H1 (cell line): ENCODE results near the gene SLC2A11. TPM values are rescaled to one million over a fixed set of nuclear protein-coding genes. Genes with fewer than 3 reads are reported as not detected.

Source experiments
- CTCF ChIA-PET: fragments of 300-600 bp; sonication (Branson Sonifier 250); formaldehyde crosslinking; loops from one replicate; lab custom pipeline; 2021; ENCODE audit not compliant: partially characterized antibody; lab: Charles Lee
- POLR2A ChIA-PET: fragments of 300-600 bp; sonication (Branson Sonifier 250); formaldehyde crosslinking; loops from one replicate; lab custom pipeline; 2021; ENCODE audit warnings: inconsistent platforms; ENCODE audit not compliant: partially characterized antibody; lab: Charles Lee
- DNase-seq, 2 experiments: peaks; one replicate each; pipeline versions ENCODE4 v3.0.0 to v3.0.0-alpha.2; 2010 to 2022; ENCODE audit warnings: low spot score in 2 of 2, low read depth in 1 of 2, mixed read lengths in 1 of 2
- FAIRE-seq: peaks from 2 replicates; lab custom pipeline; 2011; peaks lifted over from hg19 to GRCh38; lab: Jason Lieb, UNC
- H2AFZ ChIP-seq: 2 replicates; pipeline ENCODE4 v1.8.1; 2012; ENCODE audit warnings: low read length, inconsistent platforms
- H2AK5ac ChIP-seq: 2 replicates; pipeline ENCODE4 v1.6.1; 2013; ENCODE audit warnings: low read depth, low read length
- H2BK120ac ChIP-seq: replicated peaks from 2 replicates; pipeline ENCODE3; 2013; ENCODE audit warnings: low read depth, low read length, inconsistent platforms
- H2BK12ac ChIP-seq: 2 replicates; pipeline ENCODE4 v1.6.1; 2013; ENCODE audit warnings: low read depth, low read length
- H2BK15ac ChIP-seq: 2 replicates; pipeline ENCODE4 v1.6.1; 2013; ENCODE audit warnings: low read length
- H2BK20ac ChIP-seq: 2 replicates; pipeline ENCODE4 v1.6.1; 2013; ENCODE audit warnings: low read length
- H2BK5ac ChIP-seq: 2 replicates; pipeline ENCODE4 v1.6.1; 2013; ENCODE audit warnings: low read depth, low read length
- H3K14ac ChIP-seq: 2 replicates; pipeline ENCODE4 v1.6.1; 2013; ENCODE audit warnings: inconsistent platforms; ENCODE audit not compliant: insufficient read length
- H3K18ac ChIP-seq: 2 replicates; pipeline ENCODE4 v1.6.1; 2013; ENCODE audit warnings: low read length; ENCODE audit errors: extremely low read depth
- H3K23ac ChIP-seq: 2 replicates; pipeline ENCODE4 v1.6.1; 2013; ENCODE audit warnings: inconsistent platforms; ENCODE audit not compliant: insufficient read length
- H3K23me2 ChIP-seq: 2 replicates; pipeline ENCODE4 v1.6.1; 2013; ENCODE audit warnings: low read depth, low read length
- H3K27ac ChIP-seq: 2 replicates; pipeline ENCODE4 v1.6.1; 2011; ENCODE audit warnings: low read depth, low read length, inconsistent platforms
- H3K27me3 ChIP-seq, 4 experiments: replicated peaks in 1 of 4; 1 replicate in 1 of 4; 2 replicates in 3 of 4; pipeline versions ENCODE4 v1.6.1 to v1.8.1; 2011 to 2013; ENCODE audit warnings: low read length in 3 of 4, mild to moderate bottlenecking in 3 of 4, inconsistent platforms in 2 of 4, mixed read lengths in 2 of 4, moderate library complexity in 1 of 4; ENCODE audit not compliant: control insufficient read depth in 3 of 4, insufficient read depth in 3 of 4; ENCODE audit errors: extremely low read depth in 1 of 4
- H3K36me3 ChIP-seq, 4 experiments: 2 replicates each; pipeline versions ENCODE4 v1.6.1 to v1.8.1; 2011 to 2013; ENCODE audit warnings: mild to moderate bottlenecking in 4 of 4, low read length in 3 of 4, moderate library complexity in 2 of 4, control low read depth in 1 of 4, inconsistent platforms in 1 of 4; ENCODE audit not compliant: insufficient read depth in 4 of 4, control insufficient read depth in 2 of 4
- H3K4ac ChIP-seq: replicated peaks from 2 replicates; pipeline ENCODE3; 2013; ENCODE audit warnings: low read length, low read depth, mixed read lengths, inconsistent platforms; ENCODE audit not compliant: insufficient read length
- H3K4me1 ChIP-seq, 4 experiments: replicated peaks in 1 of 4; 1 replicate in 1 of 4; 2 replicates in 3 of 4; pipeline versions ENCODE4 v1.6.1 to v1.8.1; 2011 to 2013; ENCODE audit warnings: low read length in 3 of 4, inconsistent platforms in 2 of 4, mixed read lengths in 1 of 4; ENCODE audit not compliant: insufficient read depth in 4 of 4, control insufficient read depth in 3 of 4
- H3K4me2 ChIP-seq, 2 experiments: 2 replicates each; pipeline versions ENCODE4 v1.6.1 to v1.8.1; 2011 to 2013; ENCODE audit warnings: low read depth in 2 of 2, low read length in 2 of 2, control low read depth in 1 of 2, inconsistent platforms in 1 of 2, mild to moderate bottlenecking in 1 of 2; ENCODE audit not compliant: insufficient read depth in 1 of 2
- H3K4me3 ChIP-seq, 4 experiments: fragments of 200-600, 300-600 bp in 1 of 4; sonication (generic), shearing (Covaris generic), sonication (Bioruptor Twin) in 1 of 4; 2 replicates each; pipeline versions ENCODE4 v1.5.1 to v1.8.1; 2011 to 2016; ENCODE audit warnings: low read length in 4 of 4, low read depth in 3 of 4, control low read depth in 2 of 4, inconsistent platforms in 2 of 4, mild to moderate bottlenecking in 2 of 4, mixed read lengths in 1 of 4, moderate library complexity in 1 of 4; ENCODE audit not compliant: insufficient read depth in 2 of 4; ENCODE audit errors: extremely low read depth in 1 of 4
- H3K56ac ChIP-seq: replicated peaks from 2 replicates; pipeline ENCODE3; 2013; ENCODE audit warnings: low read depth, mild to moderate bottlenecking, mixed read lengths, low read length, inconsistent platforms; ENCODE audit not compliant: insufficient read length
- H3K79me1 ChIP-seq: 2 replicates; pipeline ENCODE4 v1.6.1; 2013; ENCODE audit warnings: low read depth, low read length, control low read depth
- H3K79me2 ChIP-seq, 2 experiments: 2 replicates each; pipeline versions ENCODE4 v1.6.1 to v1.8.1; 2012 to 2013; ENCODE audit warnings: low read length in 2 of 2, mild to moderate bottlenecking in 2 of 2, inconsistent platforms in 1 of 2; ENCODE audit not compliant: insufficient read depth in 2 of 2, control insufficient read depth in 1 of 2
- H3K9ac ChIP-seq, 4 experiments: replicated peaks in 1 of 4; 1 replicate in 1 of 4; 2 replicates in 3 of 4; pipeline versions ENCODE4 v1.6.1 to v1.8.1; 2011 to 2013; ENCODE audit warnings: low read depth in 3 of 4, low read length in 3 of 4, control low read depth in 2 of 4, mild to moderate bottlenecking in 2 of 4, moderate library complexity in 2 of 4, inconsistent platforms in 1 of 4; ENCODE audit errors: extremely low read depth in 1 of 4
- H3K9me3 ChIP-seq, 2 experiments: 2 replicates each; pipeline versions ENCODE4 v1.6.1 to v1.8.1; 2012 to 2013; ENCODE audit warnings: mild to moderate bottlenecking in 2 of 2, moderate library complexity in 2 of 2, control low read depth in 1 of 2, inconsistent platforms in 1 of 2, low read depth in 1 of 2, low read length in 1 of 2, mixed read lengths in 1 of 2; ENCODE audit not compliant: insufficient read depth in 2 of 2
- H4K20me1 ChIP-seq, 2 experiments: replicated peaks in 1 of 2; 2 replicates each; pipeline versions ENCODE3 to v1.8.1; 2011 to 2013; ENCODE audit warnings: inconsistent platforms in 2 of 2, low read length in 2 of 2, mild to moderate bottlenecking in 1 of 2; ENCODE audit not compliant: insufficient read depth in 2 of 2, control insufficient read depth in 1 of 2
- H4K5ac ChIP-seq: 2 replicates; pipeline ENCODE4 v1.6.1; 2013; ENCODE audit warnings: low read length, low read depth, mixed read lengths, inconsistent platforms; ENCODE audit not compliant: insufficient read length
- H4K8ac ChIP-seq: 2 replicates; pipeline ENCODE4 v1.8.0; 2013; ENCODE audit warnings: mild to moderate bottlenecking, moderate library complexity, low read length, inconsistent platforms; ENCODE audit not compliant: insufficient read depth; ENCODE audit errors: extremely low read depth
- H4K91ac ChIP-seq: replicated peaks from 2 replicates; pipeline ENCODE3; 2013; ENCODE audit warnings: low read length, mixed read lengths, inconsistent platforms; ENCODE audit not compliant: insufficient read length
- BACH1 ChIP-seq: IDR thresholded peaks from 2 replicates; pipeline ENCODE4 v1.6.1; 2012; ENCODE audit warnings: low read length, improper control_type of control experiment
- CBX8 ChIP-seq: fragments of 300-800, 300-1000 bp; sonication (generic); IDR thresholded peaks from 2 replicates; pipeline ENCODE4 v1.7.1; 2016; ENCODE audit warnings: low read depth, low read length, borderline replicate concordance
- CEBPB ChIP-seq: IDR thresholded peaks from 2 replicates; pipeline ENCODE4 v1.6.1; 2012; ENCODE audit warnings: low read depth, low read length
- CREB1 ChIP-seq: IDR thresholded peaks from 2 replicates; pipeline ENCODE4 v1.6.1; 2012; ENCODE audit warnings: inconsistent platforms
- EZH2 ChIP-seq: fragments of 200-600 bp; sonication (generic); IDR thresholded peaks from 2 replicates; pipeline ENCODE4 v1.7.1; 2012; ENCODE audit warnings: low read depth, mild to moderate bottlenecking, moderate library complexity, low read length, inconsistent platforms; ENCODE audit not compliant: severe bottlenecking
- KDM1A ChIP-seq: fragments of 200-600, 300-600 bp; sonication (generic); IDR thresholded peaks from 2 replicates; pipeline ENCODE4 v1.7.1; 2016; ENCODE audit warnings: mild to moderate bottlenecking, low read length, borderline replicate concordance
- MAX ChIP-seq: IDR thresholded peaks from 2 replicates; pipeline ENCODE4 v1.6.1; 2012; ENCODE audit warnings: inconsistent platforms
- PHF8 ChIP-seq: fragments of 200-600 bp; sonication (generic); conservative IDR thresholded peaks from 2 replicates; pipeline ENCODE4 v1.7.1; 2012; ENCODE audit warnings: low read depth, mild to moderate bottlenecking, inconsistent platforms, low read length, moderate library complexity
- POLR2A ChIP-seq, 2 experiments: IDR thresholded peaks; 1 replicate in 1 of 2; 2 replicates in 1 of 2; pipeline ENCODE4 v1.6.1; 2011; ENCODE audit warnings: low read depth in 2 of 2, low read length in 2 of 2, mild to moderate bottlenecking in 2 of 2; ENCODE audit errors: control extremely low read depth in 1 of 2
- SIRT6 ChIP-seq: IDR thresholded peaks from one replicate; pipeline ENCODE4 v1.7.1; 2012; ENCODE audit warnings: low read length, inconsistent platforms
- SP1 ChIP-seq: IDR thresholded peaks from 2 replicates; pipeline ENCODE4 v1.6.1; 2011; ENCODE audit warnings: low read depth, low read length
- TBP ChIP-seq: IDR thresholded peaks from 2 replicates; pipeline ENCODE4 v1.6.1; 2011; ENCODE audit warnings: low read depth, low read length, improper control_type of control experiment
- TEAD4 ChIP-seq: IDR thresholded peaks from 2 replicates; pipeline ENCODE4 v1.6.1; 2012; ENCODE audit warnings: low read depth, low read length, inconsistent platforms, mixed read lengths
- WGBS, 2 experiments: shearing (Covaris generic) in 1 of 2; methylation state at CpG; one replicate each; pipeline versions ENCODE4 v1.1.6 to v1.1.7; 2013 to 2015; ENCODE audit warnings: low lambda C conversion rate in 2 of 2, mixed read lengths in 2 of 2, inconsistent platforms in 1 of 2, low coverage in 1 of 2, missing lambda C conversion rate in 1 of 2; ENCODE audit not compliant: insufficient replicate concordance in 2 of 2, insufficient coverage in 1 of 2, insufficient read length in 1 of 2; ENCODE audit errors: extremely low coverage in 1 of 2, missing lambda C conversion rate in 1 of 2; 5-methylcytosine and 5-hydroxymethylcytosine counted together
- polyA plus RNA-seq, 7 experiments: library from polyadenylated mRNA; depleted of rRNA in 3 of 7; stranded (reverse) in 5 of 7; unstranded in 2 of 7; fragments of >200 nt in 5 of 7; fragments of 200-250 nt in 2 of 7; gene quantifications; 1 replicate in 5 of 7; 2 replicates in 1 of 7; 4 replicates in 1 of 7; pipeline versions ENCODE4 v1.2.1 to v1.2.3, GENCODE V29; 2011 to 2013; ENCODE audit warnings: missing spikeins in 2 of 7, mixed read lengths in 2 of 7
- total RNA-seq: library from RNA; stranded (reverse); fragmentation: NEBNext Ultra II Directional; extraction: Animal tissue kit (Norgen Biotek cat#: 25700); gene quantifications from 2 replicates; pipeline ENCODE4 v1.2.1, GENCODE V29; 2021

SLC2A11 gene
- total and polyA plus RNA-seq, 2 of the 8 experiments (the other 6 are each of a cell fraction or from before 2014, with no cell fraction given): 10.7 to 12.5 TPM

DNA sequence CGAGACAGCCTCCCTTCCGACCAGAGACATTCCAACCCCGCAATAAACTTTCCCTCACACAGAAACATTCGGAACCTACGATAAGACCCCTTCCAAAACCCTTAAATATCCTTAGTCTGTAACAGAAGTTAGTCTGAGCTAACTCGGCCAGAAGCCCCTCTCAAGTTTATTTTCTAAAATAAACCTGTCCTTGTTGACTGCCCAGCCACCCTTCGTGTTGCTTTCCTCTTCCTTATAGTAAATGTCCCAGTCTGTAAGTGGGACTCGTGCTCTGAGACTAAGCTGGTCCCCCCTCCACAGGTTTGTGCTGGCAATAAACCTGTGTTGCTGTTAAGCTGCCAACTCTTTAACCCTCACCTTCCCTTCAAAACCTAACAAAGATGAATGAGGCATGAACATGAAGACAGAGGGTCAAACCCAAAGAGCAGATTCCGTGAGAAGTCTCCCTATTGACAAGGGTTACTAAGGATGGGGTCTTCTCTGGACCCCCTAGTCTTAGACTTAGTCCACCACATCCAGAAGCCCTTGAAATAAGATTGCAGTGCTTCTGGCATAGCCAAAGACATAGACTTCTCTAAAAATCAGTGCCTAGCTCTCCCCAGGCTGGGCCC is 54.7 kb downstream of the SLC2A11 start:
- POLR2A ChIA-PET: interaction anchor here (0.5 to 5.3 kb wide), 7 partner anchors 9 to 699 kb away, joined by 3 to 31 read pairs (median 4); partner anchors contain the start of gene MIF
- H3K79me2 ChIP-seq: no peaks in the 10 kb centered on the region
- no peak overlapping the region for H2BK12ac ChIP-seq
- WGBS, 2 experiments: 91% methylated on average over 9 of the region's 9 CpGs; no CpG with 5 or more reads in 1 of the 2 experiments
- H3K18ac ChIP-seq: no peak overlapping the region
- no peaks in the 10 kb centered on the region for H3K36me3 ChIP-seq
- no peak overlapping the region for H3K4me3 ChIP-seq
- no peak overlapping the region for H3K14ac ChIP-seq
- no peak for FAIRE-seq
- H2BK20ac ChIP-seq: no peak overlapping the region
- H3K79me1 ChIP-seq: no peaks in the 10 kb centered on the region
- no peak for DNase-seq
- no peak overlapping the region for H3K56ac ChIP-seq
- no peak overlapping the region for H3K4ac ChIP-seq
- H2BK5ac ChIP-seq: no peak overlapping the region
- no peak overlapping the region for H2BK15ac ChIP-seq
- peaks cover 2% of the 10 kb centered on the region; the same call in 1 of the 2 replicates for H3K23me2 ChIP-seq
- no peak overlapping the region for H3K23ac ChIP-seq
- H3K4me2 ChIP-seq: peak overlapping the region in 1 of 2 experiments; percentile 84; a peak in 1 of 4 replicates
- H4K8ac ChIP-seq: no peak overlapping the region
- no peak overlapping the region for H3K9ac ChIP-seq
- H3K27me3 ChIP-seq: 0 out of 7 replicates have a peak, but pooled peaks cover 0 to 2% (median 0%) of the 10 kb centered on the region in 4 experiments
- no peak overlapping the region for H2AK5ac ChIP-seq
- CTCF ChIA-PET: interaction anchor here (1.2 to 1.8 kb wide), 2 partner anchors 10 to 18 kb away, joined by 4 read pairs; partner anchors contain the start of gene MIF
- H2AFZ ChIP-seq: no peak overlapping the region
- no peak overlapping the region for H4K91ac ChIP-seq
- peaks cover 0 to 6% of the 10 kb centered on the region in 2 experiments; a peak in 1 of 4 replicates for H3K9me3 ChIP-seq
- peaks cover 5 to 13% (median 7%) of the 10 kb centered on the region in 4 experiments for H3K4me1 ChIP-seq
- no peaks in the 10 kb centered on the region for H4K20me1 ChIP-seq
- H3K27ac ChIP-seq: no peak overlapping the region
- H4K5ac ChIP-seq: no peak overlapping the region
- no peak overlapping the region for H2BK120ac ChIP-seq
- TF ChIP-seq SIRT6 (no peak), EZH2 (no peak), MAX (no peak), BACH1 (no peak), KDM1A (no peak), PHF8 (no peak), CBX8 (no peak), POLR2A (IDR thresholded peaks at IDR 0.05; ENCODE audit: control extremely low read depth in 1 of 2, low read depth in 2 of 2, low read length in 2 of 2) (no peak), CREB1 (no peak), CEBPB (no peak), TEAD4 (no peak), SP1 (no peak), TBP (no peak)
